Esophagus (tissue), 2 donors: ENCODE data around the gene PDE4D. TPM values are rescaled to one million over a fixed set of nuclear protein-coding genes. Genes with fewer than 3 reads are reported as not detected.

ENCODE experiments used
- H3K27ac ChIP-seq, 2 donors: one replicate each; pipeline ENCODE4 v1.5.1; 2013; ENCODE audit warnings: low read depth in 2 of 2, mild to moderate bottlenecking in 2 of 2, inconsistent platforms in 1 of 2, low read length in 1 of 2, moderate library complexity in 1 of 2
- H3K27me3 ChIP-seq, 2 donors: one replicate each; pipeline ENCODE4 v1.6.1; 2013; ENCODE audit warnings: low read length in 2 of 2, control low read depth in 1 of 2, mild to moderate bottlenecking in 1 of 2; ENCODE audit not compliant: insufficient read depth in 2 of 2, control insufficient read depth in 1 of 2
- H3K36me3 ChIP-seq, 2 donors: one replicate each; pipeline ENCODE4 v1.6.1; 2013; ENCODE audit warnings: low read length in 1 of 2; ENCODE audit not compliant: control insufficient read depth in 2 of 2, insufficient read depth in 2 of 2
- H3K4me1 ChIP-seq, 2 donors: one replicate each; pipeline ENCODE4 v1.6.1; 2013; ENCODE audit warnings: low read length in 1 of 2; ENCODE audit not compliant: control insufficient read depth in 2 of 2, insufficient read depth in 2 of 2
- H3K4me3 ChIP-seq, 2 donors: one replicate each; pipeline ENCODE4 v1.5.1; 2013; ENCODE audit warnings: low read length in 2 of 2, mild to moderate bottlenecking in 2 of 2, low read depth in 1 of 2, moderate library complexity in 1 of 2
- H3K9me3 ChIP-seq, 2 donors: one replicate each; pipeline ENCODE4 v1.6.1; 2013; ENCODE audit warnings: mild to moderate bottlenecking in 2 of 2, low read depth in 1 of 2, low read length in 1 of 2, moderate library complexity in 1 of 2; ENCODE audit not compliant: control insufficient read depth in 2 of 2, insufficient read depth in 1 of 2
- WGBS, 2 donors: extraction: QIAGEN DNeasy Blood & Tissue Kit; methylation state at CpG; one replicate each; pipeline ENCODE4 v1.1.7; 2013; 5-methylcytosine and 5-hydroxymethylcytosine counted together
- polyA plus RNA-seq, 2 donors: library from polyadenylated mRNA; stranded (reverse); fragments of 200-250 nt; gene quantifications; one replicate each; pipeline ENCODE4 v1.2.3, GENCODE V29; 2013
- donor health status: healthy with polysubstance abuse.
- donor health status: Bipolar disorder and iron deficiency.

The PDE4D gene
- polyA plus RNA-seq, 2 donors: 1.5 to 2.5 TPM

- H3K9me3 ChIP-seq: no peaks in the 10 kb centered on the region
- H3K27me3 ChIP-seq: no peaks in the 10 kb centered on the region
- H3K27ac ChIP-seq: no peak overlapping the region
- 79 to 84% methylated on average over 6 of the region's 6 CpGs for whole genome bisulfite sequencing, 2 donors
- H3K4me3 ChIP-seq: no peak overlapping the region
- H3K4me1 ChIP-seq: no peaks in the 10 kb centered on the region
- H3K36me3 ChIP-seq: no peaks in the 10 kb centered on the region
These were observed 76.7 kb downstream of the PDE4D start for GRCh38 chr5:59816654-59817300.

- H3K4me1 ChIP-seq: no peaks in the 10 kb centered on the region
- H3K9me3 ChIP-seq: no peaks in the 10 kb centered on the region
- H3K4me3 ChIP-seq: no peak overlapping the region
- WGBS, 2 donors: 87 to 92% methylated on average over 2 of the region's 2 CpGs
- no peaks in the 10 kb centered on the region for H3K36me3 ChIP-seq
- no peaks in the 10 kb centered on the region for H3K27me3 ChIP-seq
- H3K27ac ChIP-seq: no peak overlapping the region
These were observed 79.0 kb downstream of the PDE4D start for GRCh38 chr5:59814537-59814872.

GRCh38 chr5:59813761-59814536 is 79.6 kb downstream of the PDE4D start:
- Histone ChIP-seq H3K4me1 (no peaks in the 10 kb centered on the region), H3K27me3 (no peaks in the 10 kb centered on the region), H3K9me3 (no peaks in the 10 kb centered on the region), H3K36me3 (no peaks in the 10 kb centered on the region), H3K4me3 (no peak overlapping the region), H3K27ac (no peak overlapping the region)
- 39 to 50% methylated on average over 8 of the region's 8 CpGs for WGBS, 2 donors

GRCh38 chr5:59810041-59810440 is 83.5 kb downstream of the PDE4D start:
- Histone ChIP-seq H3K9me3 (no peaks in the 10 kb centered on the region), H3K27ac (no peak overlapping the region), H3K4me3 (no peak overlapping the region), H3K4me1 (no peaks in the 10 kb centered on the region), H3K27me3 (no peaks in the 10 kb centered on the region), H3K36me3 (no peaks in the 10 kb centered on the region)
- WGBS, 2 donors: 4 to 5% methylated on average over 14 of the region's 14 CpGs

- WGBS, 2 donors: 89 to 90% methylated on average over 3 of the region's 3 CpGs
- Histone ChIP-seq H3K27ac (no peak overlapping the region), H3K27me3 (no peaks in the 10 kb centered on the region), H3K4me1 (no peaks in the 10 kb centered on the region), H3K36me3 (no peaks in the 10 kb centered on the region), H3K9me3 (no peaks in the 10 kb centered on the region), H3K4me3 (no peak overlapping the region)
These were observed 85.7 kb downstream of the PDE4D start for GRCh38 chr5:59807806-59808205.

- Histone ChIP-seq H3K4me1 (no peaks in the 10 kb centered on the region), H3K9me3 (no peaks in the 10 kb centered on the region), H3K27me3 (no peaks in the 10 kb centered on the region), H3K36me3 (no peaks in the 10 kb centered on the region), H3K4me3 (no peak overlapping the region), H3K27ac (no peak overlapping the region)
- WGBS, 2 donors: 70 to 77% methylated on average over 1 of the region's 1 CpG
These were observed 93.1 kb downstream of the PDE4D start for GRCh38 chr5:59800347-59800893.

- 12 to 16% methylated on average over 6 of the region's 6 CpGs for WGBS, 2 donors
- H3K27ac ChIP-seq: peak overlapping the region in 1 of 2 donors; percentile 77
- H3K36me3 ChIP-seq: no peaks in the 10 kb centered on the region
- H3K4me1 ChIP-seq: no peaks in the 10 kb centered on the region
- no peaks in the 10 kb centered on the region for H3K27me3 ChIP-seq
- H3K4me3 ChIP-seq: peak overlapping the region in 1 of 2 donors; percentile 33
- H3K9me3 ChIP-seq: no peaks in the 10 kb centered on the region
These were observed 93.7 kb downstream of the PDE4D start for GRCh38 chr5:59799668-59800346.

- peak overlapping the region in 1 of 2 donors; percentile 33 for H3K4me3 ChIP-seq
- no peaks in the 10 kb centered on the region for H3K4me1 ChIP-seq
- no peaks in the 10 kb centered on the region for H3K36me3 ChIP-seq
- WGBS, 2 donors: 16 to 25% methylated on average over 5 of the region's 5 CpGs
- H3K27me3 ChIP-seq: no peaks in the 10 kb centered on the region
- no peaks in the 10 kb centered on the region for H3K9me3 ChIP-seq
- peak overlapping the region; percentile 69 to 85 for H3K27ac ChIP-seq
These were observed 94.5 kb downstream of the PDE4D start for GRCh38 chr5:59798862-59799667.

GRCh38 chr5:59795141-59795540 is 98.4 kb downstream of the PDE4D start:
- Histone ChIP-seq H3K4me3 (no peak overlapping the region), H3K4me1 (peaks cover 0 to 7% of the 10 kb centered on the region in 2 donors), H3K36me3 (no peaks in the 10 kb centered on the region), H3K27ac (no peak overlapping the region), H3K27me3 (no peaks in the 10 kb centered on the region), H3K9me3 (no peaks in the 10 kb centered on the region)
- 85 to 88% methylated on average over 4 of the region's 4 CpGs for WGBS, 2 donors
